NCI-H1092 treated with DMSO at 0.1 percent for 48 hours (cell line): Measurements from ENCODE around the gene SUSD6.

Experiments used
- DNase-seq: peaks from one replicate; lab custom pipeline; 2025; lab: John Stamatoyannopoulos, UW

The SUSD6 gene

DNA sequence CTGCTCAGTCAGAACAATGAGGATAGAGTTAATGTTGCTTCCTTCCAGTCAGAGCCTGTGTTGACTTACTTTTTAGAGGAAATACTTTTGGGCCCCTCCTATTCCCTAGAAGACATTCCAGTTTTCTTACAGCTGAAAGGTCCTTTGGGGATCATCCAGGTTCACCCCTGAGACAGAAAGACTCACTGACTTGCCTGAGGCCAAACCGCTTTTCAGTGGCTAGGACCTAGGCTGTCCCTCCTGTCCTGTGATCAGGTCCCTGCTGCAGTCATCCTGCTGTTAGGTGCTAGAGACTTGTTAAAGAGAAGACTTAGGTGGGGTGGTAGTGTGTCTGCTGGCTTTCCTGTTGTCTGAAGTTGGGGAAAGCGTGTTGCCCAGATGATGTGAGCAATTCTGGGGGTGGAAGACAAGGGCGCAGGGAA, 39.6 kb downstream of the SUSD6 start:
- no peak for DNase-seq

DNA sequence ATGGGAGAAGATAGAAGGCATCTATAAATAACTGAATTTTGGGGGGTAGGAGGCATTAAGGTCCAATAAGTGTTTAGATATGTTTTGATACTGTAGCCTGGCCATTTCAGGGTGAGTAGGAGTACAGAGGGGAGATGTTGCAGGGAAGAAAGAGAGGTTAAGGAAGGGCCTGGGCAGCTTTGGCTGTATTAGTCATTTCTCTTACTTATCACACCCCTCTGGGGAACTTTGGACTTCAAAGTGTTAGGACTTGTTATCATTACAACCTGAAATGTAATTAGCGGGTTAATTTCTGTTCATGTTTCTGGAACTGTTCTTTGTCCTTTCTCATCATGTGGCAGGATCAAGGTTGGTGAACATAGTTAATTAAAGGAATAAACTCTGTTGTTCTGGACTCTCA, 40.3 kb downstream of the SUSD6 start:
- no peak for DNase-seq

DNA sequence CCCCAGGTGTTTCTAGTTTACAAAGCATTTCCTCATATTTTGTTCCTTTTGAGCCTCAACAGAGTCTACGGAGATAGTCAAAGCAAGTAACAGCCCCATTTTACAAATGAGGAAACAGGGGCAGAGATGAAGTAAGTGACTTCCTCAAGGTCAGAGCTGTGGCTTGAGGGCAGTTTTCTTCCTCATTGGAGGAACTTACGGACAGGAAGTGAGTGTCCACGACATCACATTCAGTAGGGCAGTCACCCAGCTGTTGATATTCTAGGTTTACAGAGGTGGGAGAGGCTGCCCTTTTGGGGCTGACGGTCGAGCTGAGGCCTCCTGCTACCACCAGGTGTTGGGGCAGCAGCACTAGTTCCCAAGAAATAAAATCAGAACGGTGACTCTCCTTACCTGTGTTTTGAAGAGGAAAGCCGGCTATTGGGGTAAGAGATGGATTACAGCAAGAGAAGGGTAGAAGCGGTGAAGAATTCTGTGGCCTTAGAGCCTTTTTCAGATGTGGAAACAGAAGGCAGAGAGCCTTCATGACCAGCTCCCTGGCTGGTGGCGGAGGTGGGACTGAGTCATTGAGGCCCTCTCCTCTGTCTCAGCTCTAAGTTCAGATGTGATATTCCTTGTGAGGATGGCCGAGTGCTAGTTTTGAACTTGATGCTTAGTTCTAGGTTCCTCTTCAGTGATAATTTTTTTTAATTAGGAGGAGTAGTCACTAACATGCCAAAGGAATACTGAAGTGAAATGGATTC, 41.7 kb downstream of the SUSD6 start:
- no peak for DNase-seq

- no peak for DNase-seq
Observed at GRCh38 chr14:69654116-69654515, 42.7 kb downstream of the SUSD6 start.

DNA sequence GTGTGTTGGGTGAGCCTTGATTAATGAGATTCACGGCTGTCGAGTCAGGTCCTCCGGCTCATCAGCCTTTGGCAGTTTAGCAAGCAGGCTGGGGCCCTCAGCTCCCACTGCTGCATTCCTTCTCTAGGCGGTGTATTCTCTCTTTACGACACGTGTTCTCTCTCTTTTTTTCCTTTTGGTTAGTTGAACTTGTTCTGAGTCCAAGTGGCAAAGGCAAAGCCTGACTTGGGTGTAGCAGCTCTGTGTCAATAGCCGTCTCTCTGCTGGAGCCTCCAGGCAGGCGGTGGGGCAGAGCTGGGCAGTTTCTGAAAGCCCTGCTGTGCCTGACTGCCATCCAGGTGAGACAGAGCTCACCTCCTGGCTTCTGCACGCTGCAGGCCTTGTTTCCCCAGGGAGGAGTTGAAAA, 46.6 kb downstream of the SUSD6 start:
- peak; percentile 17 for DNase-seq

DNA sequence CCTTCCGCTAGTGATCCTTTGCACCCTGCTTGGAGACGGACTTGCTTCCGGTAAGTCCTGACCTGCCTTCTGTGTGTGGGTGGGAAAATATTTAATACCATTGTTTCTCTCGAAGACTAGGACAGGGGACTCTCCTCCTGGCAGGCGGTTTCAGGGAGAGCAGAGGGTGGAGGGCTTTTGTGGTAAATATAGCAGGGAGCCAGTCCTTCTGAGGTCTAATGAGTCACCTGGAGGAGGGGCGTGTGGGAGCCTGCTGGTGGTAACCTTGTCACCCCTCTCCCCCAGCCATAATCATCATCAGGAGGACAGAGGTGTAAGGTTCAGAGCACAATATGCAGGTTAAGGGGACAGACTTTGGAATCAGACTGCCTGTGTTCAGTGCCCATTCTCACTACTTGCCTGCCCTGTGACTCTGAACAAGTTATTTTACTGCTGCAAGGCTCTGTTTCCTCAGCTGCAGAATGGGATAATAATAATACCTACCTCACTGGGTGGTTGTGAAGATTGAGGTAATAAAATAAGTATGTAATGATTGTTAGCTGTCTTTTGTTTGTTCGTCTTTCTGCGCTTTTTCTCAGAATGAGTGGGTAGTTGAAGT, 47.4 kb downstream of the SUSD6 start:
- no peak for DNase-seq

- no peak for DNase-seq
Observed at GRCh38 chr14:69660344-69661193, 49.2 kb downstream of the SUSD6 start.

DNA sequence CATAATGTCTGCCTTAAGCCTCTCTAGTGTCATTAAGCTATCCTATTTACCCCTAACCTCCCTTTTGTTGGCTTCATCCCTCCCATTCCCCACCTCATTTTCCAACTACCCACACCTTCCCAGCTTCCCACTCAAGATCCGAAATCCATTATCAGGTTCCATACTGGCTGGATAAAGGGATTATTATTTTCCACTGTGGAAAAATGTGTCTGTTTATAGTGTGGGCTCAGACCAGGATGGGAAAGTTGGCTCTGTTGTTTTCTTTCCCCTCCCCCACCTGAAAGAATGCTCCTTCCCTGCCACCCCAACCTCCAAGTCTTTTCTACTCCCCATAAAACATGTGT, 49.8 kb downstream of the SUSD6 start:
- no peak for DNase-seq

GRCh38 chr14:69662636-69663299, 51.4 kb downstream of the SUSD6 start:
- no peak for DNase-seq

DNA sequence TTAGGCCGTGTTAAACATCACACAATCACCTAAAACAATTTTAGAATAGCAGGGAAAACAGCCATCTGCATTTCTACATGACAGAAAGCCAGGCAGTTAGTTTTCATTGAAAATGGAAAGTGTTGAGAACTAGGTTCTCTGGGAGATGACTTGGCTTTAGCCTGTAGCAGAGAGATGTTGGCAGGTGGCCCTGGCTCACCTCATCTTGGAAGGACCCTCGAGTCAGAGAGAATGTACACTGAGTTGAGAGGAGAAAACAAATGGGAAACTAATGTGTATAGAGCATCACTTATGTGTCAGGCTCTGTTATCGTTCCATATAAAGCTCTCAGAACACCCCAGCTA, 51.9 kb downstream of the SUSD6 start:
- DNase-seq, result peak; percentile 6

GRCh38 chr14:69664265-69664664, 52.9 kb downstream of the SUSD6 start:
- no peak for DNase-seq

DNA sequence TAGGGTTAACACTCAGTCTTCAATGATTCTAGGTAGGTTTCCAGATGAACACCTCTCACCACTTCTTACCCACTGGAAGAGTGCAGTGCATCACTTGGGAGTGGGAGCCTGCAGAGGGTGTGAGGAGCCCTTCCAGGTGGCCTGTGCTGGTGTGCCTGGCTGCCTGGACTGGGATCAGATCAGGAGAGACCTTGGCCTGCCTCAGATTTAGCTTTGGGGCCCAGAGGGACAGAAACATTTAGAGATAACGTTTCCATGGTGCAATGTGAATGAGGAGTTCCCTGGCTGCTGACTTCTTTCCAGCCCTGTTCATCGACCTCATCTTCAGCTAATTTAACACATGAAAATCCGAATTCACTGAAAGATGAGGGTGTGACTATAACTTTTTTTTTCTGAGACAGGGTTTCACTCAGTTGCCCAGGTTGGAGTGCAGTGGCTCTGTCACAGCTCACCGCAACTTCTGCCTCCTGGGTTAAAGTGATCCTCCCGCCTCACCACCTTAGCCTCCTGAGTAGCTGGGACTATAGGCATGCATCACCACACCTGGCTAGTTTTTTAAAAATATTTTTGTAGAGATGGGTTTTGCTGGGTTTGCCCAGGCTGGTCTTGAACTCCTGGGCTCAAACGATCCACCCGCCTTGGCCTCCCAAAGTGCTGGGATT, 53.6 kb downstream of the SUSD6 start:
- no peak for DNase-seq

DNA sequence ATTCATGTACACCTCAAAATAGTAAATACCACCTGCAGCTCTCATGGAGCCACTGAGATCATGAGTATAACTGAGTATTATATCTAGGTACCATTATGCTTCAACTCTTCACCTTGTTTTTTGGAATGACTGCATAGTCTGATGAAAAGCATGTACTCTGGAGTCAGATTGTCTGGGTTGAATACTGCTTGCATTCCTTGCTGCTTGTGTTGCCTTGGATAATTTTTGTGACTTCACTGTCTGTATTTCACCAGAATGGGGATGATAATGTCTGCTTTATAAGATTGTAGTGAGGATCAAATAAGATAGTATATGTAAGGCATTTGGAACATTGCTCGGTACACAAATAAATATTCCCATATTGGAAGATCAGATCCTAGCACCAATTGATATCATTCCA, 54.2 kb downstream of the SUSD6 start:
- DNase-seq, result no peak

DNA sequence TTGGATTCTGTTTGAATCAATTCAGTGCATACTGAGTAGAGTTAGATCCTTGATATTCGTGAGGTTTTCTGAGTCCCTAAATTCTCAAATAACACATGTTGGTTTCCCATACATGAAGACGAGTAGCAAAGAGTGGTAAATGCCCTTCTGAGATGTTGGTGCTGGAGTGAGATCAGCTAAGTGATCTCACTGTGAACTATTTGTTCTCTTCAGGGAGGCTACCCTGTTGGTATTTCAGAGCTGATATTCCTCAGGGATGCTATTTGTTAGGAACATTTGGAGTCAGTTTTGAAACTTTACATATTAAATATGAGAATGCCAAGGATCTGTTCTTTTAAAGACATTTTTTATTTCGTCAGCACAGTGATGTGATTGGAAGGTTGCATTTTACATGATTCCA, 54.7 kb downstream of the SUSD6 start:
- DNase-seq, result no peak

DNA sequence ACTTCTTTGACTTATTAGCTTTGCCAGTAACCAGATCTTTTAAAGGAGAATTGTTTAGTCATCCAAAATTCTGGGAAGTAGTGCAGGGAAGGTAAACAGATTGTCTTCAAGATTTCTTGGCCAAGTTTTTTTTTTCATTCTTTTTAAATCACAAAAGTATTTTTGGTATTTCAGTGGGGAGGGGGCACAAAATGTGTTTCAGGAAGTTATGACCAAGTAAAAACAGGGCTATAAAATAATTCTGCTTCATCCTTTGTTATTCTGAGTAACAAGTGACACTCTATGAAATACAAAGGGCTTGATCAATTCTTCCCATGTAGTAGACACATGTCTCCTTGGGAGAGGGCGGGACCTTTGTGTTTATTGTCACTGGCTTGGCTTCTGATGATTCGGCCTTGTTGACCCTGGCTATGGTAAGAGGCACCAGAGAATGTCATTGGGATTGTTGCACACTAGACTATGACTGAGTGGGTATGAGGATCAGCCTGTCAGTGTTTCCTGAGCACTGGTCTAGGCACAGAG, 55.4 kb downstream of the SUSD6 start:
- DNase-seq, result no peak

GRCh38 chr14:69667938-69668335, 56.5 kb downstream of the SUSD6 start:
- DNase-seq, result no peak

DNA sequence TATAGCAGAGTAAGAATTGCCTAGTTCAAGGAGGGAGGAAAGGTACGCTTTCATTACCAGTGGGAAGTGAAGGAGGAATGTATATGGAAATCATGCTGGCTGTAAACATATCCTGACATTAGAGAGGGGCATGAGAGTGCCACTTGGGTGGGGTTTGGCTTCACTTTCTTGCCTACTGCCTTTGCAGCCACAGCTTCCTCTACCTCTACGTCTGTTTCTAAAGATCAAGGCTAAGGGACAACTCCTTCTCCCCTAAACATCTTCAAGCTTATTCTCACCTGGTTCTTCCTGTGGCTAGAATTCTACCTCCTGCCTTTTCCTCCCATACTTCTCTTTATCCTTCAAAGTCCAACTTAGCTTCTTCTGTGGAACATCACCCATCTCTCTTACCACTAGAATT, 58.0 kb downstream of the SUSD6 start:
- DNase-seq, result no peak

GRCh38 chr14:69670093-69670492, 58.7 kb downstream of the SUSD6 start:
- DNase-seq, result no peak

DNA sequence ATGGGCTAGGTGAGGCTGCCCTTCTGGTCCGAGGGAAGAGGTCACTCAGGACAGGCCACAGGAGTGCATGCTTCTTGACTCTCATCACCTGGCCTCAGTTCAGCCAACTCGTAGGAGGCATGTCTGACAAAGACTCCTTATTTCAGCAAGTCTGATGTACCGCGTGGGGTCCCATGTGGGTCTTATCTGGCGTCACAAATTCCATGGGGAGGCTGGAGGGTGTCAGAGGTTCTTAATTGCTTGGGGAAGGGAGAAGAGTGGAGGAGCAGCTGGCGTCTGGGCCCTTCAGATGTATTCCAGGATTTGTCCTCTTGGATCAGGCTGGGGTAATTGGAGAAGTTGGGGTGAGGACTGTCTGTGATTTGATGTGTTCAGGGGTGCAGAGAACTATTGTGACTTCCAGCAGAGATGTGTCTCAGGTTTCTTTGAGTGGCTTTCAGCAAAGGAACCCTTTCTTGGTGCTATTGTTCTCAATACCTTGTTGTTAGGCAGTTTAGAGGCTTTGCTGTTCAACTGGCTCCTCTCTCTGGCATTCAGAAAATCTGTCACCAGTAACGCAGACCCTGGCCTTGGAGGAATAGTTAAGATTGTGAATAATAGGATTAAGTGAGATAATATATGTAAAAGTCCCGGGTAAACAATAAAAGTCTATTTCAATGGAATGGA, 60.1 kb downstream of the SUSD6 start:
- DNase-seq, result no peak

GRCh38 chr14:69672356-69672755, 61.0 kb downstream of the SUSD6 start:
- no peak for DNase-seq

DNA sequence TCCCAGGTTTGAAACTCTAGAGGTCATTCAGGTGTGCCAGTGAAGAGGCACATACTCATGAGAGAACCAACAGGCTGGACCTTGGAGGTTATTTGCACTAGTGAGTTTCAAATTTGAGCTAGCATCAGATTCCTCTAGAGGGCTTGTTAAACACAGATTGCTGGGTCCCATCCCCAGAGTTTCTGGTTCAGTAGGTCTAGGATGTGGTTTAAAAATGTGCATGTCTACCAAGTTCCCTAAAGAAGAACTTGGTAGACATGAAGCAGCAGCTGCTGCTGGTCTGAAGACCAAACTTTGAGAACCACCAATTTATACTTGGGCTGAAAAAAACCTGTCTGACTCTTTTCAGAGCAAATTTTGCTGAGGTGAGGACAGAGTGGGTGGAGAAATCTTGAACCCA, 61.7 kb downstream of the SUSD6 start:
- DNase-seq, result no peak
